ENCODE results near the gene MAST4.

MAST4 gene

DNA sequence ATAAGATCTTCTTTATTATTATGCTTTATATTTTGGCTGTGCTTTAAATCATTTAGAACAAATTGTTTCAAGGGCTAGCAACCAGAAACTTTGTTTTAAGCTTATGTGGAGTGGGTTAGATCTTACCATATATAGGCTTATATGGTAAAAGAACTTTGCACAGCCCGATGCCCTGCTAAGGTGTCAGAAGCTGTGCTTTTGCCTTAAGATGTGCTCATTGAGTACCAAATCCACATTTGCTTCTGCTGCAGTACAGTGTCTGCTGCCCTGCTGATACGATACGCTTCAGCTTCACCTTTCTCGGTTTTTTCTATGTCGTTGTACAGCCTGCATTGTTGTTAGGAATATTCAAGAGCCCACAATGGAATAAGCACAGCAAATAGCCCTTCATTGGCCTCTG, 565.6 kb downstream of the MAST4 start:
- TF ChIP-seq, protein P1, sequence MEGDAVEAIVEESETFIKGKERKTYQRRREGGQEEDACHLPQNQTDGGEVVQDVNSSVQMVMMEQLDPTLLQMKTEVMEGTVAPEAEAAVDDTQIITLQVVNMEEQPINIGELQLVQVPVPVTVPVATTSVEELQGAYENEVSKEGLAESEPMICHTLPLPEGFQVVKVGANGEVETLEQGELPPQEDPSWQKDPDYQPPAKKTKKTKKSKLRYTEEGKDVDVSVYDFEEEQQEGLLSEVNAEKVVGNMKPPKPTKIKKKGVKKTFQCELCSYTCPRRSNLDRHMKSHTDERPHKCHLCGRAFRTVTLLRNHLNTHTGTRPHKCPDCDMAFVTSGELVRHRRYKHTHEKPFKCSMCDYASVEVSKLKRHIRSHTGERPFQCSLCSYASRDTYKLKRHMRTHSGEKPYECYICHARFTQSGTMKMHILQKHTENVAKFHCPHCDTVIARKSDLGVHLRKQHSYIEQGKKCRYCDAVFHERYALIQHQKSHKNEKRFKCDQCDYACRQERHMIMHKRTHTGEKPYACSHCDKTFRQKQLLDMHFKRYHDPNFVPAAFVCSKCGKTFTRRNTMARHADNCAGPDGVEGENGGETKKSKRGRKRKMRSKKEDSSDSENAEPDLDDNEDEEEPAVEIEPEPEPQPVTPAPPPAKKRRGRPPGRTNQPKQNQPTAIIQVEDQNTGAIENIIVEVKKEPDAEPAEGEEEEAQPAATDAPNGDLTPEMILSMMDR (IDR thresholded peaks at IDR 0.05; ENCODE audit: low read depth, low read length) = no peak
- H3K4me1 ChIP-seq = peaks cover 13% of the 10 kb centered on the region
- H3K4me3 ChIP-seq (ENCODE audit: low read depth, low read length) = no peak overlapping the region
- H3K27me3 ChIP-seq = no peaks in the 10 kb centered on the region
- H3K9me3 ChIP-seq = no peaks in the 10 kb centered on the region
- no peak for DNase-seq
- no peaks in the 10 kb centered on the region for H3K36me3 ChIP-seq

DNA sequence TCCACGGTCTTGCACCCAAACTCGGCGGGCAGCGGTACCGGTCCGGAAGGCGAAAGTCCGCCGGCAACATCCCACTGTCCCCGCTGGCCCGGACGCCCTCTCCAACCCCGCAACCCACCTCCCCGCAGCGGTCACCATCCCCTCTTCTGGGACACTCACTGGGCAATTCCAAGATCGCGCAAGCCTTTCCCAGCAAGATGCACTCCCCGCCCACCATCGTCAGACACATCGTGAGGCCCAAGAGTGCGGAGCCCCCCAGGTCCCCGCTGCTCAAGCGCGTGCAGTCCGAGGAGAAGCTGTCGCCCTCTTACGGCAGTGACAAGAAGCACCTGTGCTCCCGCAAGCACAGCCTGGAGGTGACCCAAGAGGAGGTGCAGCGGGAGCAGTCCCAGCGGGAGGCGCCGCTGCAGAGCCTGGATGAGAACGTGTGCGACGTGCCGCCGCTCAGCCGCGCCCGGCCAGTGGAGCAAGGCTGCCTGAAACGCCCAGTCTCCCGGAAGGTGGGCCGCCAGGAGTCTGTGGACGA, 567.1 kb downstream of the MAST4 start:
- DNase-seq = no peak
- H3K4me1 ChIP-seq = peaks cover 5% of the 10 kb centered on the region
- H3K4me3 ChIP-seq (ENCODE audit: low read depth, low read length) = no peak overlapping the region
- H3K9me3 ChIP-seq = no peaks in the 10 kb centered on the region
- H3K27me3 ChIP-seq = no peaks in the 10 kb centered on the region
- H3K36me3 ChIP-seq = no peaks in the 10 kb centered on the region
- TF ChIP-seq, protein P1 (IDR thresholded peaks at IDR 0.05; ENCODE audit: low read depth, low read length) = no peak

DNA sequence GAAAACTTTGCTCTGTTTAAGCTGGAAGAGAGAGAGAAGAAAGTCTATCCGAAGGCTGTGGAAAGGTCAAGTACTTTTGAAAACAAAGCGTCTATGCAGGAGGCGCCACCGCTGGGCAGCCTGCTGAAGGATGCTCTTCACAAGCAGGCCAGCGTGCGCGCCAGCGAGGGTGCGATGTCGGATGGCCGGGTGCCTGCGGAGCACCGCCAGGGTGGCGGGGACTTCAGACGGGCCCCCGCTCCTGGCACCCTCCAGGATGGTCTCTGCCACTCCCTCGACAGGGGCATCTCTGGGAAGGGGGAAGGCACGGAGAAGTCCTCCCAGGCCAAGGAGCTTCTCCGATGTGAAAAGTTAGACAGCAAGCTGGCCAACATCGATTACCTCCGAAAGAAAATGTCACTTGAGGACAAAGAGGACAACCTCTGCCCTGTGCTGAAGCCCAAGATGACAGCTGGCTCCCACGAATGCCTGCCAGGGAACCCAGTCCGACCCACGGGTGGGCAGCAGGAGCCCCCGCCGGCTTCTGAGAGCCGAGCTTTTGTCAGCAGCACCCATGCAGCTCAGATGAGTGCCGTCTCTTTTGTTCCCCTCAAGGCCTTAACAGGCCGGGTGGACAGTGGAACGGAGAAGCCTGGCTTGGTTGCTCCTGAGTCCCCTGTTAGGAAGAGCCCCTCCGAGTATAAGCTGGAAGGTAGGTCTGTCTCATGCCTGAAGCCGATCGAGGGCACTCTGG, 567.8 kb downstream of the MAST4 start:
- Histone ChIP-seq H3K4me1 (peaks cover 5% of the 10 kb centered on the region), H3K27me3 (no peaks in the 10 kb centered on the region), H3K4me3 (ENCODE audit: low read depth, low read length) (no peak overlapping the region), H3K36me3 (no peaks in the 10 kb centered on the region), H3K9me3 (no peaks in the 10 kb centered on the region)
- DNase-seq = no peak
- TF ChIP-seq, protein P1 (IDR thresholded peaks at IDR 0.05; ENCODE audit: low read depth, low read length) = no peak

DNA sequence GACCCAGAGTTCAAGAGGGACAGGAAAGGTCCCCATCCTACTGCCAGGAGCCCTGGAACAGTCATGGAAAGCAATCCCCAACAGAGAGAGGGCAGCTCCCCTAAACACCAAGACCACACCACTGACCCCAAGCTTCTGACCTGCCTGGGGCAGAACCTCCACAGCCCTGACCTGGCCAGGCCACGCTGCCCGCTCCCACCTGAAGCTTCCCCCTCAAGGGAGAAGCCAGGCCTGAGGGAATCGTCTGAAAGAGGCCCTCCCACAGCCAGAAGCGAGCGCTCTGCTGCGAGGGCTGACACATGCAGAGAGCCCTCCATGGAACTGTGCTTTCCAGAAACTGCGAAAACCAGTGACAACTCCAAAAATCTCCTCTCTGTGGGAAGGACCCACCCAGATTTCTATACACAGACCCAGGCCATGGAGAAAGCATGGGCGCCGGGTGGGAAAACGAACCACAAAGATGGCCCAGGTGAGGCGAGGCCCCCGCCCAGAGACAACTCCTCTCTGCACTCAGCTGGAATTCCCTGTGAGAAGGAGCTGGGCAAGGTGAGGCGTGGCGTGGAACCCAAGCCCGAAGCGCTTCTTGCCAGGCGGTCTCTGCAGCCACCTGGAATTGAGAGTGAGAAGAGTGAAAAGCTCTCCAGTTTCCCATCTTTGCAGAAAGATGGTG, 568.8 kb downstream of the MAST4 start:
- no peak for DNase-seq
- no peaks in the 10 kb centered on the region for H3K9me3 ChIP-seq
- peaks cover 5% of the 10 kb centered on the region for H3K4me1 ChIP-seq
- no peak overlapping the region for H3K4me3 ChIP-seq (ENCODE audit: low read depth, low read length)
- no peaks in the 10 kb centered on the region for H3K36me3 ChIP-seq
- TF ChIP-seq, protein P1 (IDR thresholded peaks at IDR 0.05; ENCODE audit: low read depth, low read length) = no peak
- H3K27me3 ChIP-seq = no peaks in the 10 kb centered on the region

DNA sequence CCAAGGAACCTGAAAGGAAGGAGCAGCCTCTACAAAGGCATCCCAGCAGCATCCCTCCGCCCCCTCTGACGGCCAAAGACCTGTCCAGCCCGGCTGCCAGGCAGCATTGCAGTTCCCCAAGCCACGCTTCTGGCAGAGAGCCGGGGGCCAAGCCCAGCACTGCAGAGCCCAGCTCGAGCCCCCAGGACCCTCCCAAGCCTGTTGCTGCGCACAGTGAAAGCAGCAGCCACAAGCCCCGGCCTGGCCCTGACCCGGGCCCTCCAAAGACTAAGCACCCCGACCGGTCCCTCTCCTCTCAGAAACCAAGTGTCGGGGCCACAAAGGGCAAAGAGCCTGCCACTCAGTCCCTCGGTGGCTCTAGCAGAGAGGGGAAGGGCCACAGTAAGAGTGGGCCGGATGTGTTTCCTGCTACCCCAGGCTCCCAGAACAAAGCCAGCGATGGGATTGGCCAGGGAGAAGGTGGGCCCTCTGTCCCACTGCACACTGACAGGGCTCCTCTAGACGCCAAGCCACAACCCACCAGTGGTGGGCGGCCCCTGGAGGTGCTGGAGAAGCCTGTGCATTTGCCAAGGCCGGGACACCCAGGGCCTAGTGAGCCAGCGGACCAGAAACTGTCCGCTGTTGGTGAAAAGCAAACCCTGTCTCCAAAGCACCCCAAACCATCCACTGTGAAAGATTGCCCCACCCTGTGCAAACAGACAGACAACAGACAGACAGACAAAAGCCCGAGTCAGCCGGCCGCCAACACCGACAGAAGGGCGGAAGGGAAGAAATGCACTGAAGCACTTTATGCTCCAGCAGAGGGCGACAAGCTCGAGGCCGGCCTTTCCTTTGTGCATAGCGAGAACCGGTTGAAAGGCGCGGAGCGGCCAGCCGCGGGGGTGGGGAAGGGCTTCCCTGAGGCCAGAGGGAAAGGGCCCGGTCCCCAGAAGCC, 569.6 kb downstream of the MAST4 start:
- Histone ChIP-seq H3K4me1 (peaks cover 2% of the 10 kb centered on the region), H3K4me3 (ENCODE audit: low read depth, low read length) (no peak overlapping the region), H3K27me3 (no peaks in the 10 kb centered on the region), H3K9me3 (no peaks in the 10 kb centered on the region), H3K36me3 (no peaks in the 10 kb centered on the region)
- peak; percentile 33 for DNase-seq
- TF ChIP-seq, protein P1 (IDR thresholded peaks at IDR 0.05; ENCODE audit: low read depth, low read length) = peak; percentile 33

Measured in BE2C (cell line).